ENCODE data around the gene TMEM174.

The TMEM174 gene

GRCh38 chr5:73172951-73173350, at the start of gene TMEM174:
TMEM174 (plus strand) TSS chr5:73173193; CDS start chr5:73173244, 51 bp downstream.
- no peak for DNase-seq

DNA sequence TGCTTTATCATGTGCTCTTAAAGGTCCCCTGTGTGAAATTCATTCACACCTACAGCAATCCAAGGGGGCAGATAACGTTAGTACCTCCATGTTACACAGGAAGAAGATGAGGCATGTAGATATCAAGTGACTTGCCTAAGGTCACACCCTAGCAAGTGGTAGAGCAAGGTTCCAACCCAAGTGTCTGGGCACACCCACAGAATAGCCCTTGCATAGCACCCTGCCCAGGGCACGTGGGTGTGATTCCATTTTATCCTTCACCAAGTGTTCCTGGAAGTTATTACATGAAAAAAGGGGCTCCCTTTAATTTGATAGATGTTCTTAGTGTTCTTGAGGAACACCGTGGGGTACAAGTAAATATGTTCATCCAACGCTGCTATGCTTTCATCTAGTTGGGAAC, 47.7 kb upstream of the TMEM174 start:
- DNase-seq = no peak

- DNase-seq = no peak
These were observed 46.6 kb upstream of the TMEM174 start for GRCh38 chr5:73126381-73126780.

DNA sequence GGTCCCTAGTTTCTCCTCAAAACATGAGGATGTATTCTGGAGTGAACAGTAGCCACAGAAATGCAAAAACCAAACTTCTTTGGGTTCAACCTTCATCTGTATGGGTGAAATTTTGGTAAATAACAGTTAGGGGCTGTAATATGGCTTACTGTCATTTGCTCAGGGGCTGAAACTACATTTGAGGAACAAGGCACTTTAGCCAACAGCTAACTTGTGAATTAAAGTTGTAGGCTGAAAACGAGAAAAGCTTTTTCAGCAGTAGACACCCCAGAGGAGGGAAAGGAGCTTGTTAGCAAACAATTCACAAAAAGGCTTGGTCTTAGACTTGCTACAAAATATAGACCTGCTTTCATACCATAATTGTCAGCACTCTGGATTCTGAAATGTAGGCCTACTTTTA, 46.0 kb upstream of the TMEM174 start:
- no peak for DNase-seq

DNA sequence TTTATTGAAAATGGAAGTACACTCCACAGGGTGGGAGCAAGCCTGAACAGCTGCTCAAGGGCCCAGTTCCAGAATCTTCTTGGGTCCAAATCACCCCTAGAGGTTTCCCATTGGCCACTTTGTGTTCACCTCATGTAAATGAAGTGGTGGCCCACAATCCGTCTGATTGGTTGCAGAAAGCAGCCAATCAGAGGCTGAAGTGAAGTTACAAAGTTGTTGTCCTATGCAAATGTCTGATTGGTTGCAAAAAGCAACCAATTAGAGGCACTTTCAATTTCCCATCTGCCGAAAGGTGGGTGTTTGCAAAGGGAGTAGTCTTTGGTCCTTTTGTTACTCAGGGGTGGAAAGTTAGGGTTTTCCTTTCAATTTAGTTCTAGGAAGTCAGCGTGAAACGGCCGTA, 43.9 kb upstream of the TMEM174 start:
- no peak for DNase-seq

GRCh38 chr5:73130811-73131210, 42.2 kb upstream of the TMEM174 start:
- no peak for DNase-seq

- no peak for DNase-seq
These were observed 41.1 kb upstream of the TMEM174 start for GRCh38 chr5:73131711-73132425.

GRCh38 chr5:73132759-73133158, 40.2 kb upstream of the TMEM174 start:
- DNase-seq = no peak

GRCh38 chr5:73135021-73135420, 38.0 kb upstream of the TMEM174 start:
- no peak for DNase-seq

DNA sequence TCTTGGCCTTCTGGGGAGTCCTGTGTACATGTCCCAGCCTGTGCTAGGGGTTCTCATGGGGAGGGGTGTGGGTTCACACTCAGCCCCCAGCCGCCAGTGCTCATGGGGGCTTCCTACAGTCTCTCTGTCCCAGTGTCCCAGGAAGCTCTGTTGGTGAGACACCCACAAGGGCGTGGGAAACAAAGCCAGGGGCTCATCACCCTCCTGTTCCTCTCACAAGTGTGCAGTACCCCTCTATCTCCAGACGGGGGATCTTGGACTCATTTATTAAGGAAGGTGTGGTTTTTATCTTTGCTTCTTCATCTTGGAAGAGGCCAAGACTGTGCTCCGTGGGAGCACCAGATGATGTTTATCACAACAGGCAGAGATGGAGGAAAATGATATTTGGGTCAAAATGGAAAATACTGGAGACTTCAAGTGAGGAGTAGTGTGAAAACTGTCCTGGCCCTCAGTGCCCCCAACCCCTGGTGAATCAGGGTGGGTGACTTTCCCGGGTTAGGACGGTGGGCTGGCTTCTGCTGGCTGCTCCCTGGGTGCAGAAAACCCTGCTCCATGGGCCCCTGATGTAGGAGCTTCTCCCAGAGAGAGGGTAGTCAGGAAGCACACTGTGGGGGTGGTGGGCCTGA, 37.5 kb upstream of the TMEM174 start:
- DNase-seq = no peak

- no peak for DNase-seq
These were observed 36.9 kb upstream of the TMEM174 start for GRCh38 chr5:73136055-73136562.

DNA sequence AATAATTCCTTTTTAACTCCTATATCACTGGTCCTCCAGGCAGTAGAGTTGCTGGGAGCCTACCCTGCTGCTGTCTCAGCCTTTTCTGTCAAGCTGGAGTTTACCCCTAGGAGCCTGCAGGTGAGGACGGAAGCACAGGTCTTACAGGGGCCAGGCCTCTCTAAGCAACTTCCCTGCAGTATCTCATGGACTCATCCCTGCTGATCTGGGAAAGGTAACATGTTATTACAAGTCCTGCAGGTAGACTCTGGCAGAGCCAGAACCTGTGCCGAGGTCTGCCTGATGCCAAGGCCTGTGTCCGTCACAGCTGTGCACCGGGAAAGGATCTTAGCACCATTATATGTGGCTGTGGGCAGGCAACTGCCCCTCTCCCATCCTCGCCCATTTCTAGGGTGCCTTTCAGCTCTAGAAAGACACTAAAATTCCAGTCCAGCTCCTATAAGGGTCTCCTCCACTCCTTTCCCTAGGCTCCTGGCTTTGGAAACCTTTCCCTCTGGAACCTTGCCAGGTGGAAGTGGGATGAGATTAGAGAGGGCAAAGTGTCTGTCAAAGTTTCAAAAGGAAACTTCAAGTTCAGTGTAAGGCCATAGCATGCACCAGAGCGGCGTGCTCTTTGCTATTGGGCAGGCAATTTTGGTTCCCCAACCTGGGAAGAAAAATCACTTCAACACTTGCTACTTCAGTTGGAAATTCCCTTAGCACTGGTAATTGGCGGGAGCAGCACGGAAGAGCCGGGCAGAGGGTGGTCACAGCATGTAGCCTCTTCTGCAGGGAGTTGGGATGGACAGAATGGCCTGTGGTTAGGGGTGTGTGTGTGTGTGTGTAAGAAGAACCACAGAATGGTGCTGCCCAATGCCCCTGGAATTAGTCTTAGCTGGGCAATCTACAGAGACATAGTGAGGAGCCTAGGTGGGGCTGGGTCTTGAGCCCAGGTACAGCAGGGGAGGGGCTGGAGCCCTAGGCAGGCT, 35.1 kb upstream of the TMEM174 start:
- DNase-seq = no peak

- no peak for DNase-seq
These were observed 33.5 kb upstream of the TMEM174 start for GRCh38 chr5:73139485-73139884.

GRCh38 chr5:73140801-73141200, 32.2 kb upstream of the TMEM174 start:
- DNase-seq = no peak

GRCh38 chr5:73142035-73142434, 31.0 kb upstream of the TMEM174 start:
- DNase-seq = no peak

GRCh38 chr5:73143716-73144115, 29.3 kb upstream of the TMEM174 start:
- no peak for DNase-seq

- DNase-seq = no peak
These were observed 23.5 kb upstream of the TMEM174 start for GRCh38 chr5:73149540-73149939.

- DNase-seq = no peak
These were observed 22.1 kb upstream of the TMEM174 start for GRCh38 chr5:73150876-73151275.

DNA sequence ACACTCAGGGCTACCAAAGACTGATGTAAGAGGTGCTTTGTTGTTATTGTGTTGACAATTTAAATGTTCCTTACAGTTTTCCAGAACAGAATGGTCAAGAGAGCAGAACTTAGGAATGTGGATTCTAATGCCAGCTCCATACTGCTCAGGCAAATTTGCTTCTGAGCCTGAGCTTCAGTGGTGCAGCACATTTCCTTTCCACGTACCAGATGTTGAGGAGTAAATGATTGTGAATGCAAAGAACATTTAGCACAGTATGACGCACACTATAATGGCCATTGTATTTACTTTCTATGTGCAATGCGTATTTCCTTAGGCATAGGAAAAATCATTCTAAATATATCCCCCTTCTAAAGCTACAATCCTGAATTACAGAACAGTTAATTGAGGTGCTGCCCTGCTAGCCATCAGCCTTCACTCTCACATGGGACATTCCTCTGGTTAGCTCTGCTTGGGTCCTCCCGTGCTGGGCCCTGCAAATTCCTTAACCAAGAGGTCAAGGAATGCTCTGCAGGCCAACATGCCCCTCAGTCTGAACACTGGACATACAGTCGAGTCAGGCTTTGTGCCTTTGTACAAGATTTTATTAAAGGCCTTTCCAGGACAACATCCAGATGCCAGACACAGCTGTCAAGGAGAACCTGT, 21.1 kb upstream of the TMEM174 start:
- DNase-seq = no peak

DNA sequence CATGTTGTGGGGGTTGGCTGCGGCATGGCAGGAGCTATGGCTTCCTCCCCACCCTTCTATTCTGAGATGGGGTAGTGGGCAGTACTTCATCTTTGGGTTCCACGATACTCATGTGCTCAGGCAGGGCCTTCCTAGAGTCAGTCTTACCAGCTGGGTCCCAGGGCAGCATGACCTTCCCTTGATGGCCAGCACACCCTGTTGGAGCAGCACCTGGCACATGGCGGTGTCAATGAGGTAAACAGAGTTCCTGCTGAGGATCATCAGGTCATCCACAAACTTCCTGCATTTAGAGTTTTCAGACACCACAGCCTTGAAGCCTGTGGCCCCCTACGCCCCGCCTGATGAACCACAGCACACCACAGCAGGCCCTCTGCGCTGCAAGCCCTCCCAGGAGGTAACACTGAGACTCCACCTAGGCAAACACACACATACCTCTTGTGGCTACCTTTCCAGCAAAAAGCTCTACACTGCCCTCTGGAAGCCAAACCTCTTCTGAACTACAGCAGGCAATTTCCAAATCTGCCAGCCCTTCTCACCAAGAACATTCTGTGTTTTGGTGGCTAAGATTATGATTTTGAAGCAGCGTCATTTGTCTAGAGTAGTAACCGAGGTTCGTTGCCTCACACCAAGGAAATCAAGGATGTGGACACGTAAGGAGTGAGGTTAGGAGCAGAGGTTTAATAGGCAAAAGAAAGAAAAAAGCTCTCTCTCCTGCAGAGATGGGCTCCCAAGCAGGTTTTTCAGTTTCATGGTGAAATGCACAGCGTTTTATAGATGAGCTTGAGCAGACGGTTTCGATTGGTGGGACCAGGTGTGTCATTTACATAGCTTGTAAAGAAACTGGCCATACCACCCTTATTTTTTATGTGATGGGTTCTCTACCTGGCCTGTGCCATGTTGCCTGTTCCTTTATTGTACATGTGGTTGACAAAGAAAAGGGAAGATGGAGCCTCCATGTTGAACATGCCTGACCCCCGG, 20.3 kb upstream of the TMEM174 start:
- no peak for DNase-seq

DNA sequence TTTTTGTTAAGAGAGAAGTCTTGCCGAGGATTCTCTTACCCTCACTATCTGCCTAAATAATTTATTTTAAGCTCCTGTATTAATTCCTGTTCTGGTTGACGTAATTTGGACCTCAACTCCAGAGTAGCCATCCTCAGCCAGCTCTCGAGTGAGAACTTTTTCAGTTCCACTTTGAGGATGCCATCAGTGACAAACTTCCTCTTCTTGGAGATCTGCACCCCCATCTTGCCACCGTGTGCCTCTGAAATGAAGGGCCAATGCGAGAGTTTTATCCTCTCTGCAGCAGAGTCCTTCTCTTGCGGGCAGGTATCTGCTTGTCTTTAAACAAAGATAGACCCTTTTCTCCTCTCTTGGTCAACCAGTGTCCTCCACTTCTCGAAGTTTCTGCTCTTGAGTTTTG, 19.5 kb upstream of the TMEM174 start:
- DNase-seq = no peak

Data from NCI-H446 treated with DMSO at 0.1 percent for 48 hours (cell line).